HG02759 (cell line): ENCODE measurements around the gene ADD2.
A peak's percentile ranks its signal among the peaks of the same experiment; 100 is the strongest.

Source experiments
- ATAC-seq: cut with Tn5 transposase; IDR thresholded peaks from one replicate; pipeline ENCODE4 v1.9.1; 2021; ENCODE audit warnings: mild to moderate bottlenecking, moderate library complexity; ENCODE audit not compliant: unreplicated experiment

The ADD2 gene

GRCh38 chr2:70785137-70785911 is 17.3 kb upstream of the ADD2 start:
- no peak for ATAC-seq

- no peak for ATAC-seq
Observed at GRCh38 chr2:70784320-70784719, 16.3 kb upstream of the ADD2 start.

GRCh38 chr2:70779911-70780545 is 12.0 kb upstream of the ADD2 start:
- ATAC-seq: no peak

GRCh38 chr2:70779491-70779890 is 11.5 kb upstream of the ADD2 start:
- no peak for ATAC-seq

- no peak for ATAC-seq
Observed at GRCh38 chr2:70778676-70779075, 10.7 kb upstream of the ADD2 start.

GRCh38 chr2:70777450-70777849 is 9.4 kb upstream of the ADD2 start:
- ATAC-seq: no peak

GRCh38 chr2:70776266-70776665 is 8.3 kb upstream of the ADD2 start:
- ATAC-seq: no peak

GRCh38 chr2:70775141-70775540 is 7.1 kb upstream of the ADD2 start:
- no peak for ATAC-seq

- ATAC-seq: no peak
Observed at GRCh38 chr2:70772486-70773155, 4.6 kb upstream of the ADD2 start.

- peak; percentile 68 for ATAC-seq
Observed at GRCh38 chr2:70771446-70771845, 3.4 kb upstream of the ADD2 start.

- no peak for ATAC-seq
Observed at GRCh38 chr2:70769450-70769849, 1.4 kb upstream of the ADD2 start.

- no peak for ATAC-seq
Observed at GRCh38 chr2:70768590-70769085, 638 bp upstream of the ADD2 start.

GRCh38 chr2:70767079-70767698 is 811 bp downstream of the ADD2 start:
- ATAC-seq: peak; percentile 35

- no peak for ATAC-seq
Observed at GRCh38 chr2:70766357-70767078, 1.5 kb downstream of the ADD2 start.

- ATAC-seq: no peak
Observed at GRCh38 chr2:70765507-70765906, 2.5 kb downstream of the ADD2 start.

GRCh38 chr2:70759446-70759845 is 8.6 kb downstream of the ADD2 start:
- no peak for ATAC-seq

GRCh38 chr2:70757966-70758365 is 10.0 kb downstream of the ADD2 start:
- no peak for ATAC-seq

GRCh38 chr2:70757360-70757759 is 10.6 kb downstream of the ADD2 start:
- no peak for ATAC-seq

GRCh38 chr2:70756128-70756527 is 11.9 kb downstream of the ADD2 start:
- ATAC-seq: no peak

GRCh38 chr2:70753902-70754301 is 14.1 kb downstream of the ADD2 start:
- ATAC-seq: no peak

- ATAC-seq: no peak
Observed at GRCh38 chr2:70753031-70753430, 15.0 kb downstream of the ADD2 start.
